Measurements from ENCODE around the gene HEATR5A.
"Not testable (repeated sequence)": the region's sequence is repeated elsewhere in the genome, so short reads cannot be mapped to it uniquely, and the experiment has no call there.

The HEATR5A gene

GRCh38 chr14:31280132-31280870, 140.0 kb downstream of the HEATR5A start:
- H3K4me1 Mint-ChIP-seq: no peaks in the 10 kb centered on the region
- ATAC-seq (replicated peaks; ENCODE audit: extremely low read depth, poor library complexity, severe bottlenecking): no peak
- H3K4me3 Mint-ChIP-seq: no peak overlapping the region
- DNase-seq (ENCODE audit: low spot score in 2 of 2): no peak
- no peaks in the 10 kb centered on the region for H3K9me3 Mint-ChIP-seq
- no peaks in the 10 kb centered on the region for H3K36me3 Mint-ChIP-seq (ENCODE audit: insufficient read depth)
- no peak overlapping the region for H3K27ac Mint-ChIP-seq (ENCODE audit: low read depth)
- no peaks in the 10 kb centered on the region for H3K27me3 Mint-ChIP-seq

- no peaks in the 10 kb centered on the region for H3K4me1 Mint-ChIP-seq
- H3K4me3 Mint-ChIP-seq: no peak overlapping the region
- H3K27me3 Mint-ChIP-seq: no peaks in the 10 kb centered on the region
- no peak for ATAC-seq (replicated peaks; ENCODE audit: extremely low read depth, poor library complexity, severe bottlenecking)
- H3K36me3 Mint-ChIP-seq (ENCODE audit: insufficient read depth): no peaks in the 10 kb centered on the region
- no peak overlapping the region for H3K27ac Mint-ChIP-seq (ENCODE audit: low read depth)
- no peak for DNase-seq (ENCODE audit: low spot score in 2 of 2)
- no peaks in the 10 kb centered on the region for H3K9me3 Mint-ChIP-seq
Observed at GRCh38 chr14:31278883-31279282, 141.5 kb downstream of the HEATR5A start.

GRCh38 chr14:31277085-31277484, 143.3 kb downstream of the HEATR5A start:
- ATAC-seq (replicated peaks; ENCODE audit: extremely low read depth, poor library complexity, severe bottlenecking): no peak
- no peaks in the 10 kb centered on the region for H3K9me3 Mint-ChIP-seq
- H3K27me3 Mint-ChIP-seq: no peaks in the 10 kb centered on the region
- H3K36me3 Mint-ChIP-seq (ENCODE audit: insufficient read depth): no peaks in the 10 kb centered on the region
- H3K4me3 Mint-ChIP-seq: no peak overlapping the region
- no peak overlapping the region for H3K27ac Mint-ChIP-seq (ENCODE audit: low read depth)
- peaks cover 8% of the 10 kb centered on the region for H3K4me1 Mint-ChIP-seq
- no peak for DNase-seq (ENCODE audit: low spot score in 2 of 2)

GRCh38 chr14:31276417-31276816, 143.9 kb downstream of the HEATR5A start:
- H3K27me3 Mint-ChIP-seq; H3K9me3 Mint-ChIP-seq; H3K36me3 Mint-ChIP-seq (ENCODE audit: insufficient read depth); H3K4me3 Mint-ChIP-seq; H3K27ac Mint-ChIP-seq (ENCODE audit: low read depth); ATAC-seq (replicated peaks; ENCODE audit: extremely low read depth, poor library complexity, severe bottlenecking); H3K4me1 Mint-ChIP-seq; DNase-seq (ENCODE audit: low spot score in 2 of 2): not testable (repeated sequence)

GRCh38 chr14:31275731-31276130, 144.6 kb downstream of the HEATR5A start:
- H3K9me3 Mint-ChIP-seq: no peaks in the 10 kb centered on the region
- H3K36me3 Mint-ChIP-seq (ENCODE audit: insufficient read depth): no peaks in the 10 kb centered on the region
- no peak overlapping the region for H3K4me3 Mint-ChIP-seq
- DNase-seq (ENCODE audit: low spot score in 2 of 2) (no peak), ATAC-seq (replicated peaks; ENCODE audit: extremely low read depth, poor library complexity, severe bottlenecking) (no peak)
- peaks cover 8% of the 10 kb centered on the region for H3K4me1 Mint-ChIP-seq
- H3K27ac Mint-ChIP-seq (ENCODE audit: low read depth): no peak overlapping the region
- H3K27me3 Mint-ChIP-seq: no peaks in the 10 kb centered on the region

- peaks cover 5% of the 10 kb centered on the region for H3K9me3 Mint-ChIP-seq
- no peaks in the 10 kb centered on the region for H3K27me3 Mint-ChIP-seq
- no peak overlapping the region for H3K27ac Mint-ChIP-seq (ENCODE audit: low read depth)
- no peaks in the 10 kb centered on the region for H3K36me3 Mint-ChIP-seq (ENCODE audit: insufficient read depth)
- peaks cover 8% of the 10 kb centered on the region for H3K4me1 Mint-ChIP-seq
- no peak overlapping the region for H3K4me3 Mint-ChIP-seq
- DNase-seq (ENCODE audit: low spot score in 2 of 2) (no peak), ATAC-seq (replicated peaks; ENCODE audit: extremely low read depth, poor library complexity, severe bottlenecking) (no peak)
Observed at GRCh38 chr14:31271648-31272047, 148.7 kb downstream of the HEATR5A start.

- DNase-seq (ENCODE audit: low spot score in 2 of 2): no peak
- no peak overlapping the region for H3K4me3 Mint-ChIP-seq
- H3K27ac Mint-ChIP-seq (ENCODE audit: low read depth): no peak overlapping the region
- peaks cover 8% of the 10 kb centered on the region for H3K4me1 Mint-ChIP-seq
- no peak for ATAC-seq (replicated peaks; ENCODE audit: extremely low read depth, poor library complexity, severe bottlenecking)
- no peaks in the 10 kb centered on the region for H3K27me3 Mint-ChIP-seq
- no peaks in the 10 kb centered on the region for H3K36me3 Mint-ChIP-seq (ENCODE audit: insufficient read depth)
- peaks cover 5% of the 10 kb centered on the region for H3K9me3 Mint-ChIP-seq
Observed at GRCh38 chr14:31270196-31270772, 150.1 kb downstream of the HEATR5A start.

GRCh38 chr14:31269634-31270195, 150.6 kb downstream of the HEATR5A start:
- Mint-ChIP-seq H3K27ac (ENCODE audit: low read depth) (no peak overlapping the region), H3K4me3 (no peak overlapping the region), H3K4me1 (peaks cover 8% of the 10 kb centered on the region), H3K9me3 (peaks cover 5% of the 10 kb centered on the region), H3K27me3 (no peaks in the 10 kb centered on the region), H3K36me3 (ENCODE audit: insufficient read depth) (no peaks in the 10 kb centered on the region)
- DNase-seq (ENCODE audit: low spot score in 2 of 2): no peak
- no peak for ATAC-seq (replicated peaks; ENCODE audit: extremely low read depth, poor library complexity, severe bottlenecking)

GRCh38 chr14:31268216-31268615, 152.1 kb downstream of the HEATR5A start:
- ATAC-seq (replicated peaks; ENCODE audit: extremely low read depth, poor library complexity, severe bottlenecking) (no peak), DNase-seq (ENCODE audit: low spot score in 2 of 2) (no peak)
- no peaks in the 10 kb centered on the region for H3K27me3 Mint-ChIP-seq
- peaks cover 8% of the 10 kb centered on the region for H3K4me1 Mint-ChIP-seq
- peaks cover 5% of the 10 kb centered on the region for H3K9me3 Mint-ChIP-seq
- H3K36me3 Mint-ChIP-seq (ENCODE audit: insufficient read depth): no peaks in the 10 kb centered on the region
- no peak overlapping the region for H3K27ac Mint-ChIP-seq (ENCODE audit: low read depth)
- no peak overlapping the region for H3K4me3 Mint-ChIP-seq

GRCh38 chr14:31266437-31267331, 153.7 kb downstream of the HEATR5A start:
- ATAC-seq (replicated peaks; ENCODE audit: extremely low read depth, poor library complexity, severe bottlenecking) (no peak), DNase-seq (ENCODE audit: low spot score in 2 of 2) (no peak)
- Mint-ChIP-seq H3K27me3 (no peaks in the 10 kb centered on the region), H3K4me3 (no peak overlapping the region), H3K27ac (ENCODE audit: low read depth) (no peak overlapping the region), H3K4me1 (no peaks in the 10 kb centered on the region), H3K9me3 (peaks cover 5% of the 10 kb centered on the region), H3K36me3 (ENCODE audit: insufficient read depth) (no peaks in the 10 kb centered on the region)

GRCh38 chr14:31265701-31266398, 154.5 kb downstream of the HEATR5A start:
- no peak for ATAC-seq (replicated peaks; ENCODE audit: extremely low read depth, poor library complexity, severe bottlenecking)
- Mint-ChIP-seq H3K9me3 (peaks cover 5% of the 10 kb centered on the region), H3K27ac (ENCODE audit: low read depth) (no peak overlapping the region)

GRCh38 chr14:31263485-31264133, 156.7 kb downstream of the HEATR5A start:
- DNase-seq (ENCODE audit: low spot score in 2 of 2): no peak
- Mint-ChIP-seq H3K9me3 (no peaks in the 10 kb centered on the region), H3K27ac (ENCODE audit: low read depth) (no peak overlapping the region), H3K27me3 (no peaks in the 10 kb centered on the region), H3K36me3 (ENCODE audit: insufficient read depth) (no peaks in the 10 kb centered on the region), H3K4me3 (no peak overlapping the region), H3K4me1 (no peaks in the 10 kb centered on the region)
- no peak for ATAC-seq (replicated peaks; ENCODE audit: extremely low read depth, poor library complexity, severe bottlenecking)

More at GRCh38 chr14:31265701-31266398, 154.5 kb downstream of the HEATR5A start:
- no peaks in the 10 kb centered on the region for H3K36me3 Mint-ChIP-seq (ENCODE audit: insufficient read depth)
- no peak overlapping the region for H3K4me3 Mint-ChIP-seq
- no peak for DNase-seq (ENCODE audit: low spot score in 2 of 2)
- no peaks in the 10 kb centered on the region for H3K27me3 Mint-ChIP-seq
- H3K4me1 Mint-ChIP-seq: no peaks in the 10 kb centered on the region

All from central memory CD8-positive, alpha-beta T cell (primary cell).